ENCODE data around the gene FBXL7. TPM values are rescaled to one million over a fixed set of nuclear protein-coding genes. Genes with fewer than 3 reads are reported as not detected.

The FBXL7 gene
- total and polyA plus RNA-seq, 3 experiments from 2014 or later = not detected

DNA sequence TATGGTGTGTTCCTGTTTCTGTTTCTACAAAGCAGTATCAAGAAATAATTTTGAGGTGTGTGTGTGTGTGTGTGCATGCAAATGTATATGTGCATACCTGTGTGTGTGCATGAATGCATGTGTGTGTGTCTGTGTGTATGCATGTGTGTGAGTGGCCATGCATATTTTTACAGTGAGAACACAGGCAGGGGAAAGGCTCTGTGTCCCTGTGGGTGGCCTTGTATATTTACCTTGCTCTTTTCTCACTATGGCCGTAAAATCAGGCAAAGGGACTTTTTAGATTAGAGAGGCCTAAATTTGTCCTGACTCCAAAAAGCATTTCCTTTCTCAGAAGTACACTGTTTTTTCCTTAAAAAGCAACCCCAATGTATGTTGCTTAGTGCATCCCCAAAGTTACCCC lies 386.2 kb downstream of the FBXL7 start:
- no peaks in the 10 kb centered on the region for H3K4me1 ChIP-seq (ENCODE audit: insufficient read depth, low read length)
- H3K36me3 Mint-ChIP-seq = no peaks in the 10 kb centered on the region
- POLR2A ChIA-PET = no interaction called here
- no peak overlapping the region for H3K4me3 Mint-ChIP-seq
- H3K9me3 Mint-ChIP-seq = peaks cover 3 to 10% (median 4%) of the 10 kb centered on the region in 5 donors
- H3K9me3 ChIP-seq (ENCODE audit: low read length) = no peaks in the 10 kb centered on the region
- no peak for DNase-seq
- H3K36me3 ChIP-seq (ENCODE audit: insufficient read depth, low read length) = no peaks in the 10 kb centered on the region
- H3K27ac Mint-ChIP-seq = no peak overlapping the region
- peaks cover 0 to 1% of the 10 kb centered on the region in 2 donors for H3K27me3 Mint-ChIP-seq
- H3K27me3 ChIP-seq (ENCODE audit: insufficient read depth, low read length, poor library complexity, severe bottlenecking) = no peaks in the 10 kb centered on the region
- H3K4me3 ChIP-seq (ENCODE audit: low read length) = no peak overlapping the region
- H3K27ac ChIP-seq (ENCODE audit: low read depth, low read length) = no peak overlapping the region
- no peaks in the 10 kb centered on the region for H3K4me1 Mint-ChIP-seq
- CTCF ChIA-PET = no interaction called here

DNA sequence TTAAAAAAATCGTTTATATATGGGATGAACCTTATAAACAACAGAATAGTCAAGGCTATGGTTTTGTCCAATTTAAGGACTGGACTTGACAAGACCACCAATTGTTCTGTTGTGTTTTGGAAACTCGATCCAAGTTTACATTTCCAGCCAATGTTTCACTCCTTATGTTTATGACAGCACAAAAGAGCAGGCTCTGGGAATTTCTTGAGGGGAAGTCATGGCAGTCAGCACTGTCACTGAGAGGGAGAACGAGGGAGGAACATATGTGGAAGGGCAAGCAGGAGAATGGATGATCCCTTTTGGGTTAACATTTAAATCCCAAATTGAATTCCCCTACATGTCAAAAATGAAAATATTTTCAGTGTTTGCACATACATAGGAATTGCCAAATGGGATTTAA lies 387.1 kb downstream of the FBXL7 start:
- Mint-ChIP-seq H3K9me3 (peaks cover 0 to 13% (median 5%) of the 10 kb centered on the region in 5 donors), H3K4me1 (no peaks in the 10 kb centered on the region), H3K36me3 (no peaks in the 10 kb centered on the region), H3K27me3 (peaks cover 0 to 1% of the 10 kb centered on the region in 2 donors), H3K27ac (no peak overlapping the region), H3K4me3 (no peak overlapping the region)
- H3K27ac ChIP-seq (ENCODE audit: low read depth, low read length) = no peak overlapping the region
- DNase-seq = no peak
- H3K27me3 ChIP-seq (ENCODE audit: insufficient read depth, low read length, poor library complexity, severe bottlenecking) = no peaks in the 10 kb centered on the region
- no peaks in the 10 kb centered on the region for H3K9me3 ChIP-seq (ENCODE audit: low read length)
- no peak overlapping the region for H3K4me3 ChIP-seq (ENCODE audit: low read length)
- ChIA-PET CTCF (no interaction called here), POLR2A (no interaction called here)
- H3K4me1 ChIP-seq (ENCODE audit: insufficient read depth, low read length) = no peaks in the 10 kb centered on the region
- no peaks in the 10 kb centered on the region for H3K36me3 ChIP-seq (ENCODE audit: insufficient read depth, low read length)

DNA sequence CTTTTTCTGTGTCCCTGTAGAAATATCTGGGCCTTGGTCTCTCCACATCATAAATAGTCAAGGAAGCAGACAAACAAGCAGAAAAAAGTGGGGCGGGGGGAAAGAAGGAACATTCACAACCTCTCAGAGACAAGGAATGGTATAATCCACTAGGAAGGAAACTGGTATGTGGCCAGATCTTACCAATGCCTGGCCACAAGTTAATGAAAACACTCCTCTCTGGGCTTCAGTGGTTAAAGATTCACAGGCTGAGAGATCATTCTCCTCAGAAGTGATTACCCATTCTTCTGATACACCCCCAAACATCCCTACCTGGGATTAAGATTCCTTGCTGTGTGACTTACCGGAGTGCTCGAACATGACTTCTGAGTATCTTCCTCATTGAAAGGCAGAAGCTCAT lies 389.0 kb downstream of the FBXL7 start:
- H3K9me3 Mint-ChIP-seq = peaks cover 0 to 15% (median 7%) of the 10 kb centered on the region in 5 donors
- no peak overlapping the region for H3K4me3 Mint-ChIP-seq
- Histone ChIP-seq H3K9me3 (ENCODE audit: low read length) (no peaks in the 10 kb centered on the region), H3K27me3 (ENCODE audit: insufficient read depth, low read length, poor library complexity, severe bottlenecking) (no peaks in the 10 kb centered on the region), H3K27ac (ENCODE audit: low read depth, low read length) (no peak overlapping the region), H3K4me1 (ENCODE audit: insufficient read depth, low read length) (no peaks in the 10 kb centered on the region), H3K4me3 (ENCODE audit: low read length) (no peak overlapping the region), H3K36me3 (ENCODE audit: insufficient read depth, low read length) (no peaks in the 10 kb centered on the region)
- H3K27me3 Mint-ChIP-seq = peaks cover 0 to 1% of the 10 kb centered on the region in 2 donors
- CTCF ChIA-PET = no interaction called here
- POLR2A ChIA-PET = no interaction called here
- H3K27ac Mint-ChIP-seq = no peak overlapping the region
- no peak for DNase-seq
- H3K4me1 Mint-ChIP-seq = no peaks in the 10 kb centered on the region
- H3K36me3 Mint-ChIP-seq = peaks cover 0 to 2% (median 0%) of the 10 kb centered on the region in 3 donors

DNA sequence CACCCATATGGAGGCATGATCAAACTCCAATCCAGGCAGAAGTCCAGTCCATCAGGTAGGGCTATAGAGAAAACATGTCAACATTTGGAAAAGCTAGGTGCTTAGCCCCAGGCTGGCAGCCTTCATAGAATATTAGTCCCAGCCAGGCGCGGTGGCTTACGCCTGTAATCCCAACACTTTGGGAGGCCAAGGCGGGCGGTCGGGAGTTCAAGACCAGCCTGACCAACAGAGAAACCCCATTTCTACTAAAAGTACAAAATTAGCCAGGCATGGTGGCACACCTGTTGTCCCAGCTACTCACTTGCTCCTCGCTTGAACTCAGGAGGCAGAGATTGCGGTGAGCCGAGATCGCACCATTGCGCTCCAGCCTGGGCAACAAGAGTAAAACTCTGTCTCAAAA lies 393.9 kb downstream of the FBXL7 start:
- no peak for DNase-seq
- Mint-ChIP-seq H3K9me3 (peaks cover 0 to 13% (median 5%) of the 10 kb centered on the region in 5 donors), H3K4me3 (no peak overlapping the region), H3K27ac (no peak overlapping the region), H3K4me1 (no peaks in the 10 kb centered on the region), H3K36me3 (peaks cover 0 to 2% (median 0%) of the 10 kb centered on the region in 3 donors), H3K27me3 (no peaks in the 10 kb centered on the region)
- ChIA-PET CTCF (no interaction called here), POLR2A (no interaction called here)
- H3K36me3 ChIP-seq (ENCODE audit: insufficient read depth, low read length) = no peaks in the 10 kb centered on the region
- no peaks in the 10 kb centered on the region for H3K27me3 ChIP-seq (ENCODE audit: insufficient read depth, low read length, poor library complexity, severe bottlenecking)
- no peaks in the 10 kb centered on the region for H3K9me3 ChIP-seq (ENCODE audit: low read length)
- H3K27ac ChIP-seq (ENCODE audit: low read depth, low read length) = no peak overlapping the region
- no peaks in the 10 kb centered on the region for H3K4me1 ChIP-seq (ENCODE audit: insufficient read depth, low read length)
- no peak overlapping the region for H3K4me3 ChIP-seq (ENCODE audit: low read length)

DNA sequence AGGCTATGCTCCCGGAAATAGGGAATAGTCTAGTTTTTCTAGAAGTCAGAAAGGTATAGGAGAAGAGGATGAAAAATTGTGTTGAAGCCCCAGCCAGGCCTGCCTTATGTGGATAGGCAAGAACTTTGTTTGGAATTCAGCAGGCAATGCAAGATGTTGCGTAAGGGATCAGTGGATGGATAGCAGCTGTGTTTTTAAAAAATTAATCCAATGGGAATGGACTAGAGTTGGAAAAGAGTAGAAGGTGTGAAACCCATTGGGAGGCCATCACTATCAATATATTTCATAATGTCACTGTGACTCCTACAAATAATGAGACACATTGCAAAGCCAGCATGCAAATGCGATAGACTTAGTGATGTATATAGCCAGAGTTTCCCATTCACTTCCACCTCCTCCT lies 397.7 kb downstream of the FBXL7 start:
- Mint-ChIP-seq H3K27me3 (no peaks in the 10 kb centered on the region), H3K27ac (no peak overlapping the region), H3K9me3 (peaks cover 3 to 7% (median 5%) of the 10 kb centered on the region in 5 donors), H3K36me3 (peaks cover 0 to 2% (median 0%) of the 10 kb centered on the region in 3 donors), H3K4me3 (no peak overlapping the region), H3K4me1 (no peaks in the 10 kb centered on the region)
- ChIA-PET CTCF (no interaction called here), POLR2A (no interaction called here)
- no peaks in the 10 kb centered on the region for H3K9me3 ChIP-seq (ENCODE audit: low read length)
- no peak overlapping the region for H3K27ac ChIP-seq (ENCODE audit: low read depth, low read length)
- no peaks in the 10 kb centered on the region for H3K36me3 ChIP-seq (ENCODE audit: insufficient read depth, low read length)
- no peaks in the 10 kb centered on the region for H3K4me1 ChIP-seq (ENCODE audit: insufficient read depth, low read length)
- H3K4me3 ChIP-seq (ENCODE audit: low read length) = no peak overlapping the region
- no peaks in the 10 kb centered on the region for H3K27me3 ChIP-seq (ENCODE audit: insufficient read depth, low read length, poor library complexity, severe bottlenecking)
- no peak for DNase-seq

DNA sequence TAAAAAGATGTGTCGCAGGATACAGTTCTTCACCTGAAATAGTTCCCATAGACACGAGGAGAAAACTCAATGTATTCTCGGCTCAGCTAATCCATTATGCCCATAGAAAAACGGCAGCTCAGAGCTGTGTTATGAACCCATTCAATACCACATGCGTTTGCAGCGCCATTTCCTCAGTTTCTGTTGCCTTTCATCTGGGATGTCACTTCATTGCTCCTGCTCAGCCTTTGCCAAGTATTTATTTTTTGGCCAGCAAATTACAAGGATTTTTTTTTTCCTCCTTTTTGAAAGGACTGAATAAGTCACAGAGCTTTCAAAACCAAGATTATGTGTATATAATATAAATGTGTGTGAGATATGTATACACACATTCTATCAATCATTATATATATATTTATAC lies 398.7 kb downstream of the FBXL7 start:
- no peak overlapping the region for H3K27ac Mint-ChIP-seq
- H3K9me3 Mint-ChIP-seq = peaks cover 3 to 7% (median 5%) of the 10 kb centered on the region in 5 donors
- Histone ChIP-seq H3K9me3 (ENCODE audit: low read length) (no peaks in the 10 kb centered on the region), H3K27ac (ENCODE audit: low read depth, low read length) (no peak overlapping the region), H3K27me3 (ENCODE audit: insufficient read depth, low read length, poor library complexity, severe bottlenecking) (no peaks in the 10 kb centered on the region), H3K4me3 (ENCODE audit: low read length) (no peak overlapping the region), H3K36me3 (ENCODE audit: insufficient read depth, low read length) (no peaks in the 10 kb centered on the region), H3K4me1 (ENCODE audit: insufficient read depth, low read length) (no peaks in the 10 kb centered on the region)
- no peaks in the 10 kb centered on the region for H3K27me3 Mint-ChIP-seq
- H3K36me3 Mint-ChIP-seq = no peaks in the 10 kb centered on the region
- ChIA-PET POLR2A (no interaction called here), CTCF (no interaction called here)
- H3K4me1 Mint-ChIP-seq = no peaks in the 10 kb centered on the region
- H3K4me3 Mint-ChIP-seq = no peak overlapping the region
- DNase-seq = no peak

DNA sequence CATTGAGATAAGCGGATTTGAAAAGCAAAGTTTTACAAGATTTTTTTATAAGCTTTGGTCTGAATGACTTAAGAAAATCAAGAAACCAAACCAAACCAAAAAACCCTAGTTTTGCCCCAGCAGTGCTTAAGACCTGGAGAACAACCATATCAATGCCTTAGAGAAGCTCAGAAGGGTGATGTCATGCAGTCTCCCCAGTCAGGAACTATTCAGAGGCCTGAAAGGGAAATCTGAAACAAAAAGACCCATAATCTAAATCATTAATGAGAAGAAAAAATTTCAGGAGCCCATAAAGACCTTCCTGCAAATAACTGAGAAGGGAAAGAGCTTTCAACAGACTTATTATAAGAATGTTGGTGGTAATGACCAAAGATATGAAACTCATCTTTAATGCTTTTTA lies 399.5 kb downstream of the FBXL7 start:
- no peaks in the 10 kb centered on the region for H3K4me1 Mint-ChIP-seq
- H3K4me3 Mint-ChIP-seq = no peak overlapping the region
- ChIA-PET CTCF (no interaction called here), POLR2A (no interaction called here)
- H3K27ac ChIP-seq (ENCODE audit: low read depth, low read length) = no peak overlapping the region
- peaks cover 3 to 7% (median 5%) of the 10 kb centered on the region in 5 donors for H3K9me3 Mint-ChIP-seq
- no peaks in the 10 kb centered on the region for H3K27me3 Mint-ChIP-seq
- H3K27ac Mint-ChIP-seq = no peak overlapping the region
- H3K36me3 ChIP-seq (ENCODE audit: insufficient read depth, low read length) = no peaks in the 10 kb centered on the region
- H3K9me3 ChIP-seq (ENCODE audit: low read length) = no peaks in the 10 kb centered on the region
- H3K4me1 ChIP-seq (ENCODE audit: insufficient read depth, low read length) = no peaks in the 10 kb centered on the region
- DNase-seq = no peak
- H3K36me3 Mint-ChIP-seq = no peaks in the 10 kb centered on the region
- no peak overlapping the region for H3K4me3 ChIP-seq (ENCODE audit: low read length)
- H3K27me3 ChIP-seq (ENCODE audit: insufficient read depth, low read length, poor library complexity, severe bottlenecking) = no peaks in the 10 kb centered on the region

DNA sequence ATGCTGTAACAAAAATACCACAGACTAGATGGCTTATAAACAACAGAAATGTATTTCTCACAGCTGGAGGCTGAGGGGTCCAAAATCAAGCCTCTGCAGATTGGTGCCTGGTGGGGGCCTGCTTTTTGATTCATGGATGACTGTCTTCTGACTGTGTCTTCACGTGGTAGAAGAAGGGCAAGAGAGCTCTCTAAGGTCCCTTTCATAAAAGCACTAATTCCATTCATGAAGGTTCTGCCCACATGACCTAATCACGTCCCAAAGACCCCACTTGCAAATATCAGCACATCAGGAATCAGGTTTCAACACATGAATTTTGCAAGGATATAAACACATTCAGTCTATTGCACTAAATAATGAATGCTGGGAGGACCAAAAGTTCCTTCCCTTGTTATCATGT lies 401.2 kb downstream of the FBXL7 start:
- H3K4me1 Mint-ChIP-seq = no peaks in the 10 kb centered on the region

DNA sequence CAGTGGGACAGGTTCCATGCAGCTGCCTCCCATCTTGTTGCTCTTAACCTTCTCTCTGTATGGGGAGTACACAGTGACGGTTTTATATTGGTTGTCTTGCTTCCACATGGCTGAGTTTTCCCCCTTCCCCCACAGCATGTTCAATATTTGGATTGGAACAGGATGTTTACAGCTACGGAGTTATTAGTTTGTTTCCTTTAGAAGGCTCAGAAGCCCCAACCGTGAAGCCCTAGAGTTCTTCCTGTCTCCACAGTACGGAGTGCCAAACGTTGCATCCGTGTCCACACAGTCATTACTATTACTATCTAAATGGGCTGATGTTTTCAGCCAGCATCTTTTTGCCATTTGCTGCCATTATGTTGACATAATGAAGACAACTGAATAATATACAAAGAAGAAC lies 402.1 kb downstream of the FBXL7 start:
- CTCF ChIA-PET = no interaction called here
- no peak overlapping the region for H3K27ac Mint-ChIP-seq

More for the DNA sequence above, 401.2 kb downstream of the FBXL7 start:
- POLR2A ChIA-PET = no interaction called here
- Histone ChIP-seq H3K4me1 (ENCODE audit: insufficient read depth, low read length) (no peaks in the 10 kb centered on the region), H3K4me3 (ENCODE audit: low read length) (no peak overlapping the region), H3K27me3 (ENCODE audit: insufficient read depth, low read length, poor library complexity, severe bottlenecking) (no peaks in the 10 kb centered on the region), H3K36me3 (ENCODE audit: insufficient read depth, low read length) (no peaks in the 10 kb centered on the region), H3K9me3 (ENCODE audit: low read length) (no peaks in the 10 kb centered on the region), H3K27ac (ENCODE audit: low read depth, low read length) (no peak overlapping the region)
- CTCF ChIA-PET = no interaction called here
- H3K4me3 Mint-ChIP-seq = no peak overlapping the region
- H3K9me3 Mint-ChIP-seq = peaks cover 0 to 7% (median 7%) of the 10 kb centered on the region in 5 donors
- no peak overlapping the region for H3K27ac Mint-ChIP-seq
- H3K27me3 Mint-ChIP-seq = no peaks in the 10 kb centered on the region
- no peaks in the 10 kb centered on the region for H3K36me3 Mint-ChIP-seq
- DNase-seq = no peak

More for the DNA sequence above, 402.1 kb downstream of the FBXL7 start:
- no peaks in the 10 kb centered on the region for H3K36me3 Mint-ChIP-seq
- H3K4me1 Mint-ChIP-seq = no peaks in the 10 kb centered on the region
- H3K4me3 Mint-ChIP-seq = no peak overlapping the region
- Histone ChIP-seq H3K27me3 (ENCODE audit: insufficient read depth, low read length, poor library complexity, severe bottlenecking) (no peaks in the 10 kb centered on the region), H3K4me3 (ENCODE audit: low read length) (no peak overlapping the region), H3K4me1 (ENCODE audit: insufficient read depth, low read length) (no peaks in the 10 kb centered on the region), H3K9me3 (ENCODE audit: low read length) (no peaks in the 10 kb centered on the region), H3K27ac (ENCODE audit: low read depth, low read length) (no peak overlapping the region), H3K36me3 (ENCODE audit: insufficient read depth, low read length) (no peaks in the 10 kb centered on the region)
- POLR2A ChIA-PET = no interaction called here
- H3K27me3 Mint-ChIP-seq = no peaks in the 10 kb centered on the region
- DNase-seq = no peak
- H3K9me3 Mint-ChIP-seq = peaks cover 0 to 7% (median 5%) of the 10 kb centered on the region in 5 donors
